Fibroblast of the aortic adventitia (primary cell): Measurements from ENCODE around the gene FRMD5. TPM values are rescaled to one million over a fixed set of nuclear protein-coding genes. Genes with fewer than 3 reads are reported as not detected.
A peak's percentile ranks its signal among the peaks of the same experiment; 100 is the strongest.

ENCODE experiments used
- DNase-seq: peaks from one replicate; pipeline ENCODE4 v3.0.0-alpha.2; 2010; ENCODE audit warnings: low read depth
- H3K4me3 ChIP-seq: 2 replicates; pipeline ENCODE4 v1.5.1; 2011; ENCODE audit warnings: low read depth, mild to moderate bottlenecking, control low read depth, low read length, moderate library complexity
- total RNA-seq: library from RNA; depleted of rRNA; stranded (reverse); fragments of >200 nt; gene quantifications from 2 replicates; pipeline ENCODE4 v1.2.3, GENCODE V29; 2012; ENCODE audit warnings: low replicate concordance
- TF ChIP-seq, protein P1 (sequence below): IDR thresholded peaks from 2 replicates; pipeline ENCODE4 v1.5.1; 2011; ENCODE audit warnings: mild to moderate bottlenecking, low read length, control low read depth, inconsistent platforms; ENCODE audit not compliant: insufficient read depth

Gene FRMD5
- total RNA-seq, 1 donor, result 16.3 TPM

GRCh38 chr15:43998607-43999006 is 196.5 kb downstream of the FRMD5 start:
- peak; percentile 96 for DNase-seq
- peak overlapping the region; percentile 22 for H3K4me3 ChIP-seq
- TF ChIP-seq, protein P1, sequence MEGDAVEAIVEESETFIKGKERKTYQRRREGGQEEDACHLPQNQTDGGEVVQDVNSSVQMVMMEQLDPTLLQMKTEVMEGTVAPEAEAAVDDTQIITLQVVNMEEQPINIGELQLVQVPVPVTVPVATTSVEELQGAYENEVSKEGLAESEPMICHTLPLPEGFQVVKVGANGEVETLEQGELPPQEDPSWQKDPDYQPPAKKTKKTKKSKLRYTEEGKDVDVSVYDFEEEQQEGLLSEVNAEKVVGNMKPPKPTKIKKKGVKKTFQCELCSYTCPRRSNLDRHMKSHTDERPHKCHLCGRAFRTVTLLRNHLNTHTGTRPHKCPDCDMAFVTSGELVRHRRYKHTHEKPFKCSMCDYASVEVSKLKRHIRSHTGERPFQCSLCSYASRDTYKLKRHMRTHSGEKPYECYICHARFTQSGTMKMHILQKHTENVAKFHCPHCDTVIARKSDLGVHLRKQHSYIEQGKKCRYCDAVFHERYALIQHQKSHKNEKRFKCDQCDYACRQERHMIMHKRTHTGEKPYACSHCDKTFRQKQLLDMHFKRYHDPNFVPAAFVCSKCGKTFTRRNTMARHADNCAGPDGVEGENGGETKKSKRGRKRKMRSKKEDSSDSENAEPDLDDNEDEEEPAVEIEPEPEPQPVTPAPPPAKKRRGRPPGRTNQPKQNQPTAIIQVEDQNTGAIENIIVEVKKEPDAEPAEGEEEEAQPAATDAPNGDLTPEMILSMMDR, result no peak

- no peak overlapping the region for H3K4me3 ChIP-seq
- TF ChIP-seq, protein P1, result no peak
- DNase-seq, result no peak
Observed at GRCh38 chr15:43991206-43991605, 203.9 kb downstream of the FRMD5 start.

DNA sequence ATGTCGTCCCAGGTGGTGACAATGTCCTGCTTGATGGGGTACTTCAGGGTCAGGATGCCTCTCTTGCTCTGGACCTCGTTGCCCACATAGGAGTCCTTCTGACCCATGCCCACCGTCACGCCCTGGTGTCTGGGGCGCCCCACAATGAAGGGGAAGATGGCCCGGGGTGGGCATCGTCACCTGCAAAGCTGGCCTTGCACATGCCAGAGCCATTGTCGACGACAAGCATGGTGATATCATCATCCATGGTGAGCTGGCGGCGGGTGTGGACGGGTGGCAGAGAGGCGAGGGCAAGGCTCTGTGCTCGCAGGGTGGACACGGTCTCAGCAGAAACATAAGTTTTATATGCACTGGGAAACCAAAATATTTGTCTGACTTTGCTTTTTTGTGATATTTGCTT is 205.1 kb downstream of the FRMD5 start:
- no peak overlapping the region for H3K4me3 ChIP-seq
- DNase-seq, result no peak
- TF ChIP-seq, protein P1, result no peak

DNA sequence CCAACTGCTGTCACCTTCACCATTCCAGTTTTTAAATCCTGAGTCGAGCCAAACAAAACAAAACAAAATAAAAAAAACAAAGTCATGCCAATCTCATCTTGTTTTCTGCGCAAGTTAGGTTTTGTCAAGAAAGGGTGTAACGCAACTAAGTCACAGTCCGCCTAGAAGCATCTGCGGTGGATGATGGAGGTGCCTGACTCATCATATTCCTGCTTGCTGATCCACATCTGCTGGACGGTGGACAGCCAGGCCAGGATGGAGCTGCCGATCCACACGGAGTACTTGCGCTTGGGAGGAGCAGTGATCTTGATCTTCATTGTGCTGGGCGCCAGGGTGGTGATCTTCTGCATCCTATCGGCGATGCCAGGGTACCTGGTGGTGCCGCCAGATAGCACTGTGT is 206.2 kb downstream of the FRMD5 start:
- H3K4me3 ChIP-seq, result no peak overlapping the region
- DNase-seq, result no peak
- TF ChIP-seq, protein P1, result no peak

- TF ChIP-seq, protein P1, result no peak
- no peak overlapping the region for H3K4me3 ChIP-seq
- DNase-seq, result no peak
Observed at GRCh38 chr15:43987924-43988323, 207.1 kb downstream of the FRMD5 start.

DNA sequence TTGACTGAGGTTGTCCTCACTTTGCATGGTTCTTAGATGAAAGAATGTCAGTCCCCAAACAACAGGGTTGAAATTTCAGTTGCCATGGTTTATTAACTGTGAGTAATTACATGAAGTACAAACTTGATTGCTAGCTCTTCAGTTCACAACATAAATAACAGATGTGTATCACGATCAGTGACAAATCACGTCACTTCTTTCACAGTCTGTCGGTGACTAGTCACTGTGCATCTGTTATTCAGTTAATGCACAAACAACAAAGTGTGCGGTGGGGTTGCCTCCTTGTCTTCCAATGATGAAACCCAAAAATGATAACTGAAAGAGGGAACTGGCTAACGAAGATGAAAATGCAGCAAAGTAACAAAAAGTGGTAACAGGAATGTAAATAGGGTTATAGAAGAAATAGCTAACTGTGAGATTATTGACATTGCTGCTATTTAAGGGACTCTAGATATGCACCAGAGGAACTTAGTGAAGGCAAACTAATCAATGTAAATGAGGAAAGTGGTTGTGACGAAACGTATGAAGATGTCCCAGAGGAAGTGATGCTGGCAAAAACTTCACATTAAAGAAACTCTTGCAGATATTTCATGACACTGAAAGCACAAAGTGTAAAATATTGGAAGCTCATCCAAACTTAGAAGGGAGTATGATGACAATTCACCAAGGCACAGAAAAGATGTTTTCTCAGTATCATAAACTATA is 208.9 kb downstream of the FRMD5 start:
- TF ChIP-seq, protein P1, result no peak
- no peak overlapping the region for H3K4me3 ChIP-seq
- DNase-seq, result no peak

DNA sequence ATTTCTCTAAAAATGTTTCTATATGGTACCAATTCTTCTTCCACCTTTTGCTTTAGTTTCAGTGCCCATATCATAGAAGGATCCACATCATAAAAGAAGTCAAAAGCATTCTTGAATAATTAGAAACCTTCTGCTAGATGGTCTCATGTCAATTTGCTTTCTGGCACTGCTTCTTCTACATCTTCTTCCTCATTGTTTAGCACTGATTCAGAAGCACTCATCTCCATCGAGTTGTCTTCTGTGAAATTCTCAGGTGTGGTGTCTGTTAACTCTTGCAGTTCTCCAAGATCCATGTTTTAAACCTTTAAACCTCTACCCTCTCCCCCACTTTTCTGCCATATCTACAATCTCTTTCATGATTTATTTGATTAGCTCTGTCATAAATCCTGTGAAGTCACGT is 213.5 kb downstream of the FRMD5 start:
- TF ChIP-seq, protein P1, result no peak
- no peak overlapping the region for H3K4me3 ChIP-seq
- no peak for DNase-seq
